LNCaP clone FGC (cell line): ENCODE data around the gene FBRSL1.

Source experiments
- DNase-seq: peaks from one replicate; pipeline ENCODE4 v3.0.0-alpha.2; 2011; ENCODE audit warnings: low read depth
- H3K4me3 ChIP-seq: 2 replicates; pipeline ENCODE4 v1.5.1; 2011; ENCODE audit warnings: mild to moderate bottlenecking, low read depth, low read length, control low read depth
- TF ChIP-seq, protein P1 (sequence below): IDR thresholded peaks from 2 replicates; pipeline ENCODE4 v1.5.1; 2012; ENCODE audit warnings: mild to moderate bottlenecking; ENCODE audit not compliant: control insufficient read depth, insufficient read depth; ENCODE audit errors: extremely low read depth

The FBRSL1 gene

DNA sequence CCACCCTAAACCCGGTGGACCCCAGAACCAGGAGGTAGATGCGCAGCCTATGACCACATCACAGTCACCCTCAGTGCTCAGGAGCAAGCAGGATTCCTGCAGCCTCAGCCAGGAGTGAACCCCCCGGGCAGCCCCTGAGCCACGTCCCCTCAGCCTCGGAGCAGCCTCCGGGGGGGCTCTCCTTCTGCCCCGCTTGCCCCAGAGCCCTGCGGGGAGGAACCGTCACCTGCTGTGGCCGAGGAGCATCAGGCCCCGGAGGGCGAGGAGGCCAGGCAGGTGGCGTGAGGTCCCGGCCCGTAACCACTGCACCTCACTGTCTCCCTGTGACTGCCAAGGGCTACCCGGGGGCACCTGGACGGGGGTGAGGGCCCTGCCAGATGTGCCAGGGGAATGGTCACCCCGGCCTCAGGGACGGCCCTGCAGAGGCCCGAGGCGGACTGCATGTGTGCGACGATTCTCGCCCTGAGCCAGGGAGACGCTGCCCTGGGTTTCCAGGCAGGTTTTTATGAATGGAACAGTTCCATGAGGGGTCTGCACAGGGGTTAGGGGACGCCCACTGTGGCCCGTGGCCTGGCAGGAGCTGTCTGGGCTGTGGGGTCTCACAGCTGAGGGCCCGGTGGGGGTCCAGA lies 58.6 kb downstream of the FBRSL1 start:
- DNase-seq: no peak
- TF ChIP-seq, protein P1, sequence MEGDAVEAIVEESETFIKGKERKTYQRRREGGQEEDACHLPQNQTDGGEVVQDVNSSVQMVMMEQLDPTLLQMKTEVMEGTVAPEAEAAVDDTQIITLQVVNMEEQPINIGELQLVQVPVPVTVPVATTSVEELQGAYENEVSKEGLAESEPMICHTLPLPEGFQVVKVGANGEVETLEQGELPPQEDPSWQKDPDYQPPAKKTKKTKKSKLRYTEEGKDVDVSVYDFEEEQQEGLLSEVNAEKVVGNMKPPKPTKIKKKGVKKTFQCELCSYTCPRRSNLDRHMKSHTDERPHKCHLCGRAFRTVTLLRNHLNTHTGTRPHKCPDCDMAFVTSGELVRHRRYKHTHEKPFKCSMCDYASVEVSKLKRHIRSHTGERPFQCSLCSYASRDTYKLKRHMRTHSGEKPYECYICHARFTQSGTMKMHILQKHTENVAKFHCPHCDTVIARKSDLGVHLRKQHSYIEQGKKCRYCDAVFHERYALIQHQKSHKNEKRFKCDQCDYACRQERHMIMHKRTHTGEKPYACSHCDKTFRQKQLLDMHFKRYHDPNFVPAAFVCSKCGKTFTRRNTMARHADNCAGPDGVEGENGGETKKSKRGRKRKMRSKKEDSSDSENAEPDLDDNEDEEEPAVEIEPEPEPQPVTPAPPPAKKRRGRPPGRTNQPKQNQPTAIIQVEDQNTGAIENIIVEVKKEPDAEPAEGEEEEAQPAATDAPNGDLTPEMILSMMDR: no peak
- no peak overlapping the region for H3K4me3 ChIP-seq

GRCh38 chr12:132549059-132549458 lies 59.1 kb downstream of the FBRSL1 start:
- TF ChIP-seq, protein P1: no peak
- DNase-seq: no peak
- no peak overlapping the region for H3K4me3 ChIP-seq

GRCh38 chr12:132550014-132550802 lies 60.3 kb downstream of the FBRSL1 start:
- H3K4me3 ChIP-seq: no peak overlapping the region

DNA sequence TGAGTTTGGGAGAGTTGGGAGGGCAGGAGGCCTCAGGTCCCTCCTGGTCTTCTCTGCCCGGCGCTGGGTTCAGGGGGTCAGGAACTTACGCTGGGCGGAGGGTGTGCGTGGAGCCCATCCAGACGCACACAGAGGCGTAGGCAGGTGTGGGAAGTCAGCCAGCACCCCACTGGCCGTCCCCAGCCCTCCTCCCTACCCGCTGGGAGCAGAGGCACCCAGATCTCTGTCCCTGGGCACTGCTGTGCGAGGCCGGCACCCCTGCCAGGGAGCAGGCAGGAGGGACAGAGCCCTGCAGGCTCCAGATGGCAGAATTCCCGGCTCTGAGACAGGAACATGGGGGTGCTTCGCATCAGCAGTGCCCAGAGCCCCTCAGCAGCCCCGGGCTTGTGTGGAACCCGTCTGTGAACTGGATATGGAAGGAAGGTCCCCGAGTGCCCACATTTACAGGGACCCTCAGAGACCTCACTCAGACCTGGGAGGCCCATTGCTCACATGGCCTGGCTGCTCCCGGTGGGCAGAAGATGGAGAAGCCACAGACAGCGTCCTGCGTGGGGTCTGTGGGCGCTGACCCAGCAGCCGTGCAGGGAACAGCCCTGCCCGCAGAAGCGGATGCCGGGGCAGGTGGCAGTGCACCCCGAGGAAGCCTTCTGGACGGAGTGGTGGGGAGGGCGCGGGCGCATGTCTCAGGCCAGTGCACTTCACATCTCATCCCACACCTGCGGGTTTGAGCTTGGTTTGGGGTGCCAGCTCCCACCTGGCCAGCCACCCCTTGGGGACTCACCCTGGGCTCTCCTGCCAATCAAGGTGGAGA lies 61.1 kb downstream of the FBRSL1 start:
- no peak overlapping the region for H3K4me3 ChIP-seq
- DNase-seq: no peak
- TF ChIP-seq, protein P1: no peak

More at GRCh38 chr12:132550014-132550802, 60.3 kb downstream of the FBRSL1 start:
- TF ChIP-seq, protein P1: no peak
- DNase-seq: no peak

DNA sequence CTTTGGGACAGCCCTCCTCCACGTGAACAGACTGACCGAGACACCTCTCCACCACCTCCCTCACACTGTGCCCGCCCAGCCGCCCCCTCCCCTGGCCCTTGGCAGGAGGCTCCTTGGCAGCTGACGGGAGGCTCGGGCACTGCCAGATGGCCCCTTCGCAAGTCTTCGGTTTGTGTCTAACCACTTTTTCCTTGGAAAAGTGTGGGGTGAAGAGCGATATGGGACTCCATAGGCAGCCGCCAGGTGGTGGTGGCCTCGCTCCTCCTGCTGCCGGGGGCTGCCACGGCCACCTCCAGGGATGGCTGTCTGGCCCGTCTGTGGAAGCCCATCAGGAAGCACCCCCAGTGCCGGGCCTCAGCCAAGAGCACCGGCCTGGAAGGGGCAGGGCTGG lies 61.7 kb downstream of the FBRSL1 start:
- H3K4me3 ChIP-seq: no peak overlapping the region
- TF ChIP-seq, protein P1: no peak
- DNase-seq: no peak

DNA sequence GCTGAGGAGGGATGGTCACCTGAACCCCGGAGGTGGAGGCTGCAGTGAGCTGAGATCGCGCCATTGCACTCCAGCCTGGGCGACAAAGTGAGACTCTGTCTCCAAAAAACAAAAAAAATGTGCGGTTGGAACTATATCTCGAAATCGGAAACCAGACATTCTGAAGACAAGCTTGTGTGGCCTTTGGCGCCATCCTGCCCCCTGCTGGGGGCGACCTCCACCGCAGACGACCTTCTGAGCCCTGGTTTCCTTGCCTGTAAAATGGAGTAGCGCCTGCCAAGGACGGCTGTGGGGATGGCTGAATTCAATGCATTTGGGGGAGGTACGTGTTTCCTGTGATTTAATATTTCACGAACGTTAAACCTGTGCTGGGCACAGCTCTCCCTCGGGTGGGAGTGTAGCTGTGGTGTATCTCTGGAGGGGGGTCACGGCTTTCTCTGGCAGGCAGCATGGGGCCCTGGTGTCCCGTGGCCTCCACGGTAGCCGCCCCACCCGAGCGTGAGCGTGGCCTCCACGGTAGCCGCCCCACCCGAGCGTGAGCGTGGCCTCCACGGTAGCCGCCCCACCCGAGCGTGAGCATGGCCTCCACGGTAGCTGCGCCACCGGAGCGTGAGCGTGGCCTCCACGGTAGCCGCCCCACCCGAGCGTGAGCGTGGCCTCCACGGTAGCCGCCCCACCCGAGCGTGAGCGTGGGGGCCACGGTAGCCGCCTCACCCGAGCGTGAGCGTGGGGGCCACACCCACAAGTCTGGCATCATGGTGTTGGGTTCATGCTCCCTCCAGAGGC lies 65.1 kb downstream of the FBRSL1 start:
- no peak overlapping the region for H3K4me3 ChIP-seq
- no peak for DNase-seq
- TF ChIP-seq, protein P1: peak; percentile 36
